Measurements from ENCODE around the gene OGFR. TPM values are rescaled to one million over a fixed set of nuclear protein-coding genes. Genes with fewer than 3 reads are reported as not detected.

Gene OGFR
- total RNA-seq, 1 donor from 2014 or later: 31.0 TPM

- no peaks in the 10 kb centered on the region for H3K4me1 Mint-ChIP-seq (ENCODE audit: low read depth)
- H3K27me3 Mint-ChIP-seq: peaks cover 19% of the 10 kb centered on the region
- no peaks in the 10 kb centered on the region for H3K36me3 Mint-ChIP-seq (ENCODE audit: insufficient read depth)
- DNase-seq (ENCODE audit: low spot score, unreplicated experiment): no peak
- no peaks in the 10 kb centered on the region for H3K9me3 Mint-ChIP-seq (ENCODE audit: low read depth)
- TF ChIP-seq CTCF (IDR thresholded peaks at IDR 0.05; ENCODE audit: unreplicated experiment): no peak
- H3K27ac Mint-ChIP-seq: no peak overlapping the region
- H3K4me3 Mint-ChIP-seq (ENCODE audit: low read depth): no peak overlapping the region
Measured at GRCh38 chr20:62785393-62785792, 19.2 kb upstream of the OGFR start.

- Mint-ChIP-seq H3K4me3 (ENCODE audit: low read depth) (no peak overlapping the region), H3K9me3 (ENCODE audit: low read depth) (no peaks in the 10 kb centered on the region), H3K27me3 (peaks cover 19% of the 10 kb centered on the region), H3K27ac (peak overlapping the region; percentile 83), H3K4me1 (ENCODE audit: low read depth) (no peaks in the 10 kb centered on the region), H3K36me3 (ENCODE audit: insufficient read depth) (no peaks in the 10 kb centered on the region)
- TF ChIP-seq CTCF (IDR thresholded peaks at IDR 0.05; ENCODE audit: unreplicated experiment): no peak
- no peak for DNase-seq (ENCODE audit: low spot score, unreplicated experiment)
Measured at GRCh38 chr20:62786157-62786556, 18.5 kb upstream of the OGFR start.

GRCh38 chr20:62787321-62787720, 17.3 kb upstream of the OGFR start:
- no peak overlapping the region for H3K27ac Mint-ChIP-seq
- H3K4me1 Mint-ChIP-seq (ENCODE audit: low read depth): no peaks in the 10 kb centered on the region
- no peaks in the 10 kb centered on the region for H3K36me3 Mint-ChIP-seq (ENCODE audit: insufficient read depth)
- no peak for TF ChIP-seq CTCF (IDR thresholded peaks at IDR 0.05; ENCODE audit: unreplicated experiment)
- H3K9me3 Mint-ChIP-seq (ENCODE audit: low read depth): no peaks in the 10 kb centered on the region
- peaks cover 27% of the 10 kb centered on the region for H3K27me3 Mint-ChIP-seq
- H3K4me3 Mint-ChIP-seq (ENCODE audit: low read depth): no peak overlapping the region
- DNase-seq (ENCODE audit: low spot score, unreplicated experiment): no peak

GRCh38 chr20:62787866-62788265, 16.8 kb upstream of the OGFR start:
- H3K27me3 Mint-ChIP-seq: peaks cover 29% of the 10 kb centered on the region
- no peaks in the 10 kb centered on the region for H3K36me3 Mint-ChIP-seq (ENCODE audit: insufficient read depth)
- H3K4me3 Mint-ChIP-seq (ENCODE audit: low read depth): no peak overlapping the region
- no peak for TF ChIP-seq CTCF (IDR thresholded peaks at IDR 0.05; ENCODE audit: unreplicated experiment)
- no peak for DNase-seq (ENCODE audit: low spot score, unreplicated experiment)
- H3K9me3 Mint-ChIP-seq (ENCODE audit: low read depth): no peaks in the 10 kb centered on the region
- H3K4me1 Mint-ChIP-seq (ENCODE audit: low read depth): no peaks in the 10 kb centered on the region
- no peak overlapping the region for H3K27ac Mint-ChIP-seq

- Mint-ChIP-seq H3K4me1 (ENCODE audit: low read depth) (no peaks in the 10 kb centered on the region), H3K4me3 (ENCODE audit: low read depth) (no peak overlapping the region), H3K27me3 (peaks cover 30% of the 10 kb centered on the region), H3K36me3 (ENCODE audit: insufficient read depth) (no peaks in the 10 kb centered on the region), H3K9me3 (ENCODE audit: low read depth) (no peaks in the 10 kb centered on the region), H3K27ac (no peak overlapping the region)
- no peak for DNase-seq (ENCODE audit: low spot score, unreplicated experiment)
- no peak for TF ChIP-seq CTCF (IDR thresholded peaks at IDR 0.05; ENCODE audit: unreplicated experiment)
Measured at GRCh38 chr20:62788607-62789006, 16.0 kb upstream of the OGFR start.

All from progenitor cell of endocrine pancreas (in vitro differentiated cells).